Upper lobe of right lung (tissue), 1 donor: ENCODE results near the gene PIGQ. TPM values are rescaled to one million over a fixed set of nuclear protein-coding genes. Genes with fewer than 3 reads are reported as not detected.

Experiments
- ATAC-seq: fragments of 200-7000 bp; cut with Tn5 transposase; one replicate; pipeline ENCODE4 v1.9.1; 2020; ENCODE audit warnings: mild to moderate bottlenecking, moderate library complexity
- DNase-seq: peaks from one replicate; pipeline ENCODE4 v3.0.0-alpha.2; 2020
- H3K27ac ChIP-seq: fragments of 200-600 bp; one replicate; pipeline ENCODE4 v1.8.0; 2022
- H3K27me3 ChIP-seq: fragments of 200-600 bp; one replicate; pipeline ENCODE4 v1.8.0; 2022; ENCODE audit warnings: mild to moderate bottlenecking
- H3K36me3 ChIP-seq: fragments of 200-600 bp; one replicate; pipeline ENCODE4 v1.8.0; 2022
- H3K4me1 ChIP-seq: fragments of 200-600 bp; one replicate; pipeline ENCODE4 v1.8.0; 2022
- H3K4me3 ChIP-seq: fragments of 200-600 bp; one replicate; pipeline ENCODE4 v1.8.0; 2022; ENCODE audit warnings: mild to moderate bottlenecking
- H3K9me3 ChIP-seq: fragments of 200-600 bp; one replicate; pipeline ENCODE4 v1.8.0; 2022
- CTCF ChIP-seq: fragments of 200-600 bp; IDR thresholded peaks from one replicate; pipeline ENCODE4 v1.8.0; 2022; ENCODE audit warnings: antibody characterized with exemption
- intact Hi-C: fragments of 100-400 bp; cut with DNase I; formaldehyde crosslinking; loops from one replicate; pipeline ENCODE4 v1.11.0; 2022
- total RNA-seq: library from RNA; stranded (reverse); fragmentation: NEBNext Ultra II Directional; extraction: Animal tissue kit (Norgen Biotek cat#: 25700); gene quantifications from one replicate; pipeline ENCODE4 v1.2.1, GENCODE V29; 2021
- donor health status: DM: no; HTN: yes; CAD: no; lungs with severe emphysema.

PIGQ gene
- total RNA-seq, 1 donor from 2014 or later, result 59.4 TPM

- peaks cover 31% of the 10 kb centered on the region for H3K36me3 ChIP-seq
- DNase-seq, result no peak
These were observed 17.6 kb upstream of the PIGQ start for GRCh38 chr16:552171-552570.

GRCh38 chr16:553601-554296, 16.0 kb upstream of the PIGQ start:
- TF ChIP-seq CTCF, result no peak
- H3K4me1 ChIP-seq, result no peaks in the 10 kb centered on the region
- peaks cover 3% of the 10 kb centered on the region for H3K27me3 ChIP-seq
- H3K9me3 ChIP-seq, result no peaks in the 10 kb centered on the region
- DNase-seq, result no peak
- intact Hi-C loops, result no loop called here
- no peak overlapping the region for H3K27ac ChIP-seq
- H3K4me3 ChIP-seq, result no peak overlapping the region
- H3K36me3 ChIP-seq, result peaks cover 20% of the 10 kb centered on the region
- no peak for ATAC-seq

More at GRCh38 chr16:552171-552570, 17.6 kb upstream of the PIGQ start:
- H3K4me3 ChIP-seq, result no peak overlapping the region
- no peak for ATAC-seq
- H3K4me1 ChIP-seq, result no peaks in the 10 kb centered on the region
- H3K27ac ChIP-seq, result no peak overlapping the region
- intact Hi-C loops, result no loop called here
- TF ChIP-seq CTCF, result no peak
- H3K9me3 ChIP-seq, result no peaks in the 10 kb centered on the region
- no peaks in the 10 kb centered on the region for H3K27me3 ChIP-seq

GRCh38 chr16:554297-554621, 15.5 kb upstream of the PIGQ start:
- Histone ChIP-seq H3K27me3 (peaks cover 9% of the 10 kb centered on the region), H3K4me1 (no peaks in the 10 kb centered on the region), H3K36me3 (peaks cover 17% of the 10 kb centered on the region), H3K4me3 (no peak overlapping the region), H3K27ac (no peak overlapping the region), H3K9me3 (no peaks in the 10 kb centered on the region)
- no peak for TF ChIP-seq CTCF
- no peak for DNase-seq
- ATAC-seq, result no peak
- intact Hi-C loops, result no loop called here

- Histone ChIP-seq H3K4me1 (no peaks in the 10 kb centered on the region), H3K27ac (no peak overlapping the region), H3K27me3 (peaks cover 14% of the 10 kb centered on the region), H3K4me3 (no peak overlapping the region), H3K36me3 (peaks cover 17% of the 10 kb centered on the region), H3K9me3 (no peaks in the 10 kb centered on the region)
- TF ChIP-seq CTCF, result no peak
- intact Hi-C loops, result no loop called here
- no peak for ATAC-seq
- DNase-seq, result no peak
These were observed 15.0 kb upstream of the PIGQ start for GRCh38 chr16:554640-555365.

GRCh38 chr16:555528-556473, 14.0 kb upstream of the PIGQ start:
- H3K27me3 ChIP-seq, result peaks cover 16% of the 10 kb centered on the region
- H3K36me3 ChIP-seq, result peaks cover 17% of the 10 kb centered on the region
- no peaks in the 10 kb centered on the region for H3K4me1 ChIP-seq
- intact Hi-C loops, result no loop called here
- DNase-seq, result no peak
- TF ChIP-seq CTCF, result no peak
- no peak overlapping the region for H3K27ac ChIP-seq
- no peaks in the 10 kb centered on the region for H3K9me3 ChIP-seq
- H3K4me3 ChIP-seq, result no peak overlapping the region
- ATAC-seq, result no peak
